Stimulated activated CD4-positive, alpha-beta T cell treated with anti-CD3 and anti-CD28 coated beads, Interleukin-4, amount 100 ng/mL, for 4 hours (primary cell): ENCODE measurements around the gene GJA3.
A peak's percentile ranks its signal among the peaks of the same experiment; 100 is the strongest.

ENCODE experiments used
- DNase-seq, 2 experiments: peaks; one replicate each; pipeline ENCODE4 v3.0.0-alpha.2; 2020

GJA3 gene

DNA sequence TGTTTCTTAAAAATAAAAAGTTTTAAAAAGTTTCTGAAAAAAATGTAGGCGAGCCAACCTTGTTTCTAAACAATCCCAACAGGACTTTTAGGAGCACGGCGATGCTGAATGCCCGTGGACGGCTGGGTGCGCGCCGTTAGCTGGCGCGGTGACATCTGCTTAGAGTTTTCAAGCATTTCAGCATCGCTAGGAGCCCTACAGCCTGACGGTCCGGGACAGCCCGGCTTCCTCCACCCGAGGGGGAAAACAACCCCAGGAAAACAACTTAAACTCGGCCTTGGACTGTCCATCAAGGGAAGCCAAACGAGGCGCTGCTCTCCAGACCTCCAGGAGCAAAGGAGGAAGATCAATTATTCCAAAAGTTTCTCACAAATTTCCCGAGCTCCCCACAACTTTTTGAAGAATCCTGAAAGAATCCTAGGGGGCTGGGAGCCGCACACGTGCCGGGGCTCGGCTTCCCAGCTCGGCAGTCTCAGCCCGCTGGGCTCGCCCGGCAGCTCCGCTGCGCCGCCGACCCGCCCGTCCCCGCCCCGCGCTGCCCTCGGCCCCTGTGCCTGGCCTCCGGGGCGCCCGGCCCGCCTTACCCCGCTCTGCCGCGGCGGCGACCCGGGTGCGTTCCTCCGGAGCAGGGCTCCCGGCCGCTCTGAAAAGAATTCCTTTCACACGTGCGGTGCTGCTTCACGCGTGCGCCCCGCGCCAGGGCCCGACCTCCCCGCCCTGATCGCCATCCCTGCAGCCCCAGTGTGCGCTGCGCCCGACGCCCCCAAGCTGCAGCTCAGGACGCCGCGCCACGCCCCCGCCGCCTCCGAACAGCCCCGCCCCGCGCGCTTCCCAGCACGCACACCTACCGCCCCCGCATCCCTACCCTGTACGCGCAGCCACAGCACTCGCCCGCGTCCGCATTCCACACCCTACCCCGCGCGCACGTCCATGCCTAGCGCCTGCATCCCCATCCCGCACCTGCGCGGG is at the start of gene GJA3:
GJA3 (minus strand) TSS at position 747 of the 969 bp plus-strand sequence. CDS start 17,764 bp downstream, outside the sequence.
- DNase-seq, result peak; percentile 63 to 71

DNA sequence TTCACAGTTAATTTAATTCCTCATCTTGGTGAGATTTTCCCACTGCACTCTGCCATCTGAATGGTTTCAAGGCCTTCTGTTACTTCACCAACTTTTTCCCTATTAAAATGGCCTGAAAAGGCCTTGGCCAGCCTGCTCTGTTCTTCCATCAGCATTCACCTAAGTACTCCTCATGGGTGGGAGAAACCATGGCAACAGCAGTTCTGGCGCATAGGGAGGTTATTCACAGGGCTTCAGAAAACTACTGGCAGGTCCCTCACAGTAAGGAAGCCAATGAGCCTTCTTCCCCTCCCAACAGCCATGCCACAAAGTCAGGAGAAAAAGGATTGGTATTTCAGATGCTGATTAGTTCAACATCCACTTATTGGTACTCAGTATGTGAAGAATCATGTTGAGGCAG is 49.1 kb upstream of the GJA3 start:
- no peak for DNase-seq

DNA sequence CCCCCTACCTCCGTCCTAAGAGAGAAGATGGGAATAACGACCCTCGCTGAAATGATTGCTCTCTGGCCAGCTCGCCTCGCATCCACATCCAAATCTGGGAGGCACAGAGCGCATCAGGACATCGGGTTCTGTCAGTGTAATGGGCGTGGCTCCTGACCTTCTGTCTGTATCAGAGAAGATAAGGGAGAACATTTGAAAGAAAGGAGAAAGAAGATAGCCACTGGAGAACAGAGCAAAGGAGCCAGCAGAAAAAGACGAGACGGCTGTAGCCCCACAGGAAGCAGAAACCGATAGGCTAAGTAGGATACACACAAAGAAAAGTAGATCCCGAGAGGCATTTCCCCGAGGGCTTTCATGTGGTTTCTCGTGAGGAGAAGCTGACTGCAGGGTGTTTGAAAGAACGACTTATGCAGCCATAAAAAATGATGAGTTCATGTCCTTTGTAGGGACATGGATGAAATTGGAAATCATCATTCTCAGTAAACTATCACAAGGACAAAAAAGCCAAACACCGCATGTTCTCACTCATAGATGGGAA is 45.9 kb upstream of the GJA3 start:
- DNase-seq, result no peak

DNA sequence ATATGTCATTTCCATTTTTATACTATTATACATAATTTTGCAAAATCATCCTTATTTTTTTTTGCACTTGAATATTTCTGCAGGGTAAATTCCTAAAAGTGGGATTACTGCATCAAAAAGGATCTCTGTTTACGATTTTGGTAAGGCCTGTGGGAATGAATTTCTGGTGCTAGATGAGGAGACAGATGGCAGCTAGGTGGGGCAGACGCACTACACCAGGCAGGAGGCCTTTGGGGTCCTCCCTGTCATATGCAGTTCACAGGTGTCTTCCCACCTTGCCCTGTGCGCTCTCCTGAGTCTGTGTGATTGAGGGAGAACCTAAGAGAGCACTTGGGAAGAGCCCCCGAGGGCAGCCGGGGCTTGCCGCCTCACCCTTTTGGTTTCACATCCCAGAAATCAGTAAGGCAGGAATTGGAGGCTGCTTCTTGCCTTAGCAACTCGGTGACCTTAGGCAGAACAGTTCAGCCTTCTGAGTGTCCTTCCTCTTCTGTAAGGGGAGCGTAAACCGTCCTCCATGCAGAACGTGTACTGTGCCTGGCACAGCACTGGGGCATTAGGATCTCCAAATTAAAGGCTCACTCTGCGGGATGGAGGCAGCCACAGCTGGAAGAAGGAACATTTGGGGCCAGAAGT is 45.3 kb upstream of the GJA3 start:
- DNase-seq, result no peak

DNA sequence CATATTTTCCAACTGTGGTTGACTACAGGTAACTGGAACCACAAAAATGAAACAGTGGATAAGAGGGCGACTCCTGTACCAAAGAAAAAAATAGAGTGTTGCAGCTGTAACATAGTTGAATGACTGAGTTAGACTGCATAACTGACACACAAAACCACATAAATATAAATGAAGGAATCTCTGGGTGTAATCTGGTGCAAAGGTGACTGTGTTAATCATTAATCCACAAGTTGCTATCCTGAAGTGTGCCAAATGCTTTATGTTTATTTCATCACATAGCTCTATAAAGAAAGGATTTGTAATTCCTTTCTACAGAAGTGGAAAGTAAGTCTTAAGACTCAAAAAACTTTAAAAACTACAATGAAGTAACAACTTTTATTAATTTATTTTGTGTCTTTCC is 37.9 kb upstream of the GJA3 start:
- DNase-seq, result no peak

DNA sequence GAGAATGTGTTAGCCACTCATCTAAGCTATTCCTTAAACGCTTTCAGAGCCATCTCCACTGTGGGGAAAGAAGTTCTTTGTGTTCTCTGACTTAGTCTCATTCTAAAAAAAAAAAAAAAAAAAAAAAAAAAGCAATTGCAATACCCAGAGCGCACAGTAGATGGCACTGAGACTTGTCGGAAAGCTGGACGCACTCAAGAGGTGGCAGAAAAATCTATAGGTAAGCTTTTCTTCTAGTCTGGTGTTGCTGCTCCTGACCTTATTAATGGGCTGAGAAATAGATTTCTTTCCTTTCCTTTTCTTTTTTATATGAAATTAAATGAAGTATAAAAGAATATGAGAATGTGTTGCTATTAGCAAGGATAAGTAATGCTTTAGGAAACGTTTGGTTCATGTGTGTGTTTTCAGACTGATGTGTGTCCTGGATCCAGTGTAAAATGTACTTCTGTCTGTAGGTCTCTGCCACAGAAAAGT is 36.5 kb upstream of the GJA3 start:
- no peak for DNase-seq

DNA sequence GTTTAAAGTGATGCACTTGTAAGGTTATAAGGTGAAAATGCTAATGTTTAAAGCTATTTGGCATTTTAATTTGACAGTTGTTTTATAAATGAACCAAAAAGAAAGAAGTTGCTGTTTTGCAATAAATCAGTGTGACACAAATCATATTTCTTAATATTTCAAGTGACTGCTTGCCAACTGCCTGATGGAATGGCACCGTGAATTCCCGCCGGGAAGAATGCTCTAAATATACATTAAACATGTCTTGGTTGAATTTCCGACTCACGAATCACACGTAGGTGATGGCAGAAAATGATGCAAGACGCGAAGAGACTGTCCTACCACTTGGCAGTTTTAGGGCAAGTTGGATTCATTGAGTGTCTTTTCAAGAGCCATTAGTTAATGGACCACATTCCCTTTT is 34.9 kb upstream of the GJA3 start:
- DNase-seq, result no peak

DNA sequence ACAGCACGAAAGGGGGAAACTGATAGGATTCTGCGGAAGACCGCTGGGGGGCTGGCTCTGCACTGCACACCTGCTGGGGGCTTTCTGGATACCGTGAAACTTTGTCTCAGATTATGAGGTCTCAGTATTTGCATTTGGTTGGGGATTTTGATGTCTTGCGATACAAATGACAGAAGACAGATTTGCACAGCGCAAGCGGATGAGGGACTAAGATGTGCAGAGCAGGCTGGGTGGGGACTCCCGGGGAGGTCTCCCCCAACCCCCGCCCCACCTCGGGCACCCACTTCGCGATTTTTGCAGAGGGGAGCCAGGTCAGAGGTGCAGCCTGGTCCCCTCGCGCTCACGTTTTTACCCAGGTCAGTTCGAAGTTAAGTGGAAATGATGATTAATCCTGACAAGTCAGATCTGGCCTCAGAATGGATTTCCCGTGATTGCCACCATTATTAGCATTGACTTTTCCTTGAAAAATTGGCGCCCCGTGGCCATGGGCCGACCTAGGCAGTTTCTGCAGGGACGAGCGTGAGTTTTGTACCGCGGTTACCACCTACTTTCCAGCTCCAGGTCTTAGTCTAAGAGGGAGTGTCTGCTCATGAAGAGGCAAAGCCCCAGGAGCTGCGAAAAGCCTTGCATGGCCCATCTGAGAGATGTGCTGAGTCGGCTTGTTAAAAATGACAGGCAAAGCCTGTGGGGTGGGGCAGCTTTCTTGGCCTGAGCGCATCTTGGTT is 33.2 kb upstream of the GJA3 start:
- DNase-seq, result no peak

DNA sequence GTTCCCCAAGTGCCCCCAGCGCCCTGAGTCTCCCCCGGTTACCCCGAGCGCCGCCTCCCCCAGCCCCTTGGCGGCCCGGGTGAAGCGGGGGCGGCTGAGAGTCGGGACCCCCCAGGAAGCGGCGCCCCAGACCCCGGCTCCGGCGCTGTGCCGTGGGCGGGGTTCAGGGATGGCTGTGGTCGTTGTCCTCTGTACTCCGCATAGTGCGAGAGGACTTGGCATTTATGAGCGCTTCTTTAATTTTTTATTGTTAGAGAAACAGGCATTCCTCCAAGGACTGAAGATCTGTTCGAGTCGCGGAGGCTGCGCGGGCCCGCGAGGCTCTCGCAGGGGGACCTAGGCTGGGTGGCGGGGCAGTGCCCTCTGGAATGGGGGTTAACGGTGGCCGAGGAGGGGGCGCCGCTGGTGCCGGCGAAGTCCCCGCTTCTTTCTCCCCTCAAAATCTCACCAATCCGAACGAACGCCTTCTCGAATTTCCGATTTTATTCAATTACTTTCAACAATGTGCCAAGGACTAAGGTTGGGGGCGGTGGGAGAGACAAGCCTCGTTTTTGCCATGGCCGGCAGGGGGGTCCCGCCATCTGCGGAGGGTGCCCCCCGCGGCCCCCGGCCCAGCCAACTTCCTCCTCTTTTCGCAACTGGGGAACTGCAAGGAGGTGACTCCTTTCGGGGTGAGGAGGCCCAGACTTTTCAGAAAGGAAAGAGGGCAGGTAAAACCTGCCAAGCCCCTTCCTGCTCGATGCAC is 32.5 kb upstream of the GJA3 start:
- no peak for DNase-seq

DNA sequence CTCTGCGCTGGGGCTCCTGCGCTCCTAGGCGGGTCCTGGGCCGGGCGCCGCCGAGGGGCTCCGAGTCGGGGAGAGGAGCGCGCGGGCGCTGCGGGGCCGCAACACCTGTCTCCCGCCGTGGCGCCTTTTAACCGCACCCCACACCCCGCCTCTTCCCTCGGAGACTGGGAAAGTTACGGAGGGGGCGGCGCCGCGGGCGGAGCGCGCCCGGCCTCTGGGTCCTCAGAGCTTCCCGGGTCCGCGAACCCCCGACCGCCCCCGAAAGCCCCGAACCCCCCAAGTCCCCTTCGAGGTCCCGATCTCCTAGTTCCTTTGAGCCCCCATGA is 31.9 kb upstream of the GJA3 start, which contains the start of gene GJB2:
GJB2 (minus strand) TSS at position 103 of the 326 bp plus-strand sequence. CDS start 3,357 bp downstream, outside the sequence.
- DNase-seq, result no peak

DNA sequence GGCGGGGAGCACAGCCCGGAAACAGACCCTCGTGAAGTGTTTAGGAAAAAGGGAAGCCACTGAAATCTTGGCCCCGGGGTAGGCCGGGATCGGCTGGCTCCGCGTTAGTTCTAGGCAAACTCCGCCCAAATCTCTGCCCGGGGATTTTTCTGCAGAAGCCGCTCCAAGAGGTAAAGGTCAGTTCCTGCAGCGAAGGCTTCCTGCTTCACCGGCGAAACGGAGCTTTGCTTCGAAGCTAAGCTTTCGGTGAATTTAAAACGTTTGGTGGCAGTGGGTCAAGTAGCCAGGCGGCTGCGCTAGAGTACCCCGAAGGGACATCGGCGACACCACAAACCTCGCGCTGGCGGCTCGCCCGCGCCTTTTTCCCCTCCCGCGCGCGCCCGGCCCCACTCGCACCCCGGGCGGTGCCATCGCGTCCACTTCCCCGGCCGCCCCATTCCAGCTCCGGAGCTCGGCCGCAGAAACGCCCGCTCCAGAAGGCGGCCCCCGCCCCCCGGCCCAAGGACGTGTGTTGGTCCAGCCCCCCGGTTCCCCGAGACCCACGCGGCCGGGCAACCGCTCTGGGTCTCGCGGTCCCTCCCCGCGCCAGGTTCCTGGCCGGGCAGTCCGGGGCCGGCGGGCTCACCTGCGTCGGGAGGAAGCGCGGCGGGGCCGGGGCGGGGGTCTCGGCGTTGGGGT is 31.4 kb upstream of the GJA3 start:
- no peak for DNase-seq

DNA sequence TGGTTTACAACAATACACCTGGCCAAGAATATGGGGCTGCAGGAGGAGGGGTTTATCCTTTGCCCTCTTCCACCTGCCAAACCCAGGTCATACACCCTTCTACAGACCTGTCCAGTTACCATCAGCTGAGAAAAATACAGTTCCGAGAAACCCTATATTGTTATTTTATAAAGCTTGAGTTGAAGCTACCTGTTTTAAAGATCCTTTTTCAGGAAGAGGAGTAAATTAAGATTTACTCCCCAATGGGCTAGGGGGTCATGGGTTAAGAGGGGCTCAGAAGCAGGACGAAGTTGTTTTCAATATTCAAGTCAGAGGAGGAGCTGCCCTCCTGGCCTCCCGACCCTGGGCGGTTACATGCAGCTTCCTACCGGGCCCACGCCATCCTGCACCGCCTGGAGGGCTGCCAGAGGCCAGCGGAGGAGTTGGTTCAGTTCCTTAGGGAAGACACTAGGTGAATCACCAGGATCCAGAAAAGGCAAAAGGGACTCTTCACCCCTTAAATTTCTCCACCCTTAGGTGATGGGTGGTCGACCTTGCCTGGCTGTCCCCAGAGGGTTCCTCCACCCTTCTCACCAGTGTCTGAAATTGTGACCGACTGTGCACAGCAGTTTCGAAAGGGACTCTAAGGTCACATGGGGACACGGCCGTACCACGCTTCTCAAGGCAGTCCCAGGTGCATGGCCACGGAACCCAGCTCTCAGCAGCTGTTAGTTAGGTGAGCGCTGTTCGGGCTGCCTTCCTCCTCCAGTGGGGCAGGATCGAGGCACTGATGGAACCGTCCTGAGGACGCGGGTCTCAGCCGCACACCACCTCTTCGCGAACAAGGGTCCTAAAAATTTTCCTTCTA is 30.7 kb upstream of the GJA3 start:
- no peak for DNase-seq

DNA sequence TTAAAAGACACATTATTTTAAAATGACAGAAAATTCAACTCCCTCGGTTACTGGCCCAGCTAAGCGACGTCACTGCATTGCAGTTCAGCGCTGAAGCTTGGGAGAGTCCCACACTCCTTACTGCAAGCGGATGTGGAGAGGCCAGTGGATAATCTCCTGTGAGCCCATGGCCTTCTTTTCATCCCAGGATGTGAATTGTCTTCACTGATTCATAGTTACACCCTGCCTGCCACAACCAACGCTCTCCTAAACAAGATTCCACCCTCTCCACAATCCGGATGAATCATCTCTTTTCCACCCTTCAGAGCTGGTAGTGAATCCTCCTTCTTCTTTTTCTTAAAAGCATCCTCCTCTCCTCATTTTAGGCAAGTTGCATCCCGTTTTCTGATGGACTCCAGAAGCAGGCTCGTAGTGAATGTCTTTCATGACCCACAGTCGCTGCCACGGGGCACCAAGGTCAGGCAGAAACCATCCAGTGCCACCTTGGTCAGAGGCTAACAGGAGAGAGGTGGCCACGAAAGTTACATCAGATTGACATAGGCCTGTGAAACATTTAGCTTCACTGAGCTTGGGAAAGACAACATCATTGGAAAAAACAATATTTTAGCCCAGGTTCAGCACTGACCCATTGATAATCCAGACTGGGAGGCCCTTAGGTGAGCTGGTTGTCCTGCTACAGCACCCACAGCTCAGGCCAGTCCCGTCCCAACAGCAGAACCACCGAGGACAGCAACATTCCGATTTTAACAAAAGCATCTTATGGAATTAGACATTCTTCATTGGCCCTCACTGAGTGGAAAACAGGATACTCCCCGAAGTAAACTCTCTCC is 29.8 kb upstream of the GJA3 start:
- no peak for DNase-seq

DNA sequence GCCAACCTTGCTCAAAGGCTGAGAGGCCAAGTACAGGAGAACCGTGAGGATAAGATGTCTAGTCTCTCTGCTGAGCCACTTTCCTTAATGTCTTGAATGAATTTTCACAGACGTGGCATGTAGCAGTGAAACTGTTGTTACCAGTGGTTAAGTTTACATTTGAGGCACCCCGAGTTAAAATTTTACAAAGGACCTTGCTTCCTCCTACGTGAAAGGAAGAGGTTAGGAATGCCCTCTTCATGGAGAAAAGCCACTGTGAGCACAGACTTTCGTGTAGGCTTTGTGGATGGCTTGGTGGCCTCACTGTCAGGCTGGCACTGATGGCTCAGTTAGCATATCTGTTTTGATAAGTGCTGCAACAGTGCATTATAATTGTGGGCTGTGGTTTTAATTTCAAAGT is 29.2 kb upstream of the GJA3 start:
- no peak for DNase-seq

DNA sequence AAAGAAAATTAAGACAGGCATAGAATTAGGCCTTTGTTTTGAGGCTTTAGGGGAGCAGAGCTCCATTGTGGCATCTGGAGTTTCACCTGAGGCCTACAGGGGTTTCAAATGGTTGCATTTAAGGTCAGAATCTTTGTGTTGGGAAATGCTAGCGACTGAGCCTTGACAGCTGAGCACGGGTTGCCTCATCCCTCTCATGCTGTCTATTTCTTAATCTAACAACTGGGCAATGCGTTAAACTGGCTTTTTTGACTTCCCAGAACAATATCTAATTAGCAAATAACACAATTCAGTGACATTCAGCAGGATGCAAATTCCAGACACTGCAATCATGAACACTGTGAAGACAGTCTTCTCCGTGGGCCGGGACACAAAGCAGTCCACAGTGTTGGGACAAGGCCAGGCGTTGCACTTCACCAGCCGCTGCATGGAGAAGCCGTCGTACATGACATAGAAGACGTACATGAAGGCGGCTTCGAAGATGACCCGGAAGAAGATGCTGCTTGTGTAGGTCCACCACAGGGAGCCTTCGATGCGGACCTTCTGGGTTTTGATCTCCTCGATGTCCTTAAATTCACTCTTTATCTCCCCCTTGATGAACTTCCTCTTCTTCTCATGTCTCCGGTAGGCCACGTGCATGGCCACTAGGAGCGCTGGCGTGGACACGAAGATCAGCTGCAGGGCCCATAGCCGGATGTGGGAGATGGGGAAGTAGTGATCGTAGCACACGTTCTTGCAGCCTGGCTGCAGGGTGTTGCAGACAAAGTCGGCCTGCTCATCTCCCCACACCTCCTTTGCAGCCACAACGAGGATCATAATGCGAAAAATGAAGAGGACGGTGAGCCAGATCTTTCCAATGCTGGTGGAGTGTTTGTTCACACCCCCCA is 28.1 kb upstream of the GJA3 start:
- DNase-seq, result no peak

DNA sequence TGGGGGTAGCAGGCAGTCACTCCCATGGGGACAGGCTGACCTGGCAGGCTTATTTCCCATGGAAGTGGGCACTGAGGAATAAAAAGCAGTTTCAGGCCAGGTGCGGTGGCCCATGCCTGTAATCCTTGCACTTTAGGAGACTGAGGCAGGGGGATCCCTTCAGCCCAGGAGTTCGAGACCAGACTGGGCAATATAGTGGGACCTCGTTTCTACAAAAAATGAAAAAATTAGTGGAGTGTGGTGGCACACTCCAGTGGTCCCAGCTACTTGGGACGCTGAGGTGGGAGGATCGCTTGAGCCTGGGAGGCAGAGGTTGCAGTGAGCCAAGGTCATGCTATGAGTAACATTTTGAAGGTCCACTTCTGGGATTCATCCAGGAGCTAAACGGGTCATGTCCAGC is 25.9 kb upstream of the GJA3 start:
- no peak for DNase-seq

DNA sequence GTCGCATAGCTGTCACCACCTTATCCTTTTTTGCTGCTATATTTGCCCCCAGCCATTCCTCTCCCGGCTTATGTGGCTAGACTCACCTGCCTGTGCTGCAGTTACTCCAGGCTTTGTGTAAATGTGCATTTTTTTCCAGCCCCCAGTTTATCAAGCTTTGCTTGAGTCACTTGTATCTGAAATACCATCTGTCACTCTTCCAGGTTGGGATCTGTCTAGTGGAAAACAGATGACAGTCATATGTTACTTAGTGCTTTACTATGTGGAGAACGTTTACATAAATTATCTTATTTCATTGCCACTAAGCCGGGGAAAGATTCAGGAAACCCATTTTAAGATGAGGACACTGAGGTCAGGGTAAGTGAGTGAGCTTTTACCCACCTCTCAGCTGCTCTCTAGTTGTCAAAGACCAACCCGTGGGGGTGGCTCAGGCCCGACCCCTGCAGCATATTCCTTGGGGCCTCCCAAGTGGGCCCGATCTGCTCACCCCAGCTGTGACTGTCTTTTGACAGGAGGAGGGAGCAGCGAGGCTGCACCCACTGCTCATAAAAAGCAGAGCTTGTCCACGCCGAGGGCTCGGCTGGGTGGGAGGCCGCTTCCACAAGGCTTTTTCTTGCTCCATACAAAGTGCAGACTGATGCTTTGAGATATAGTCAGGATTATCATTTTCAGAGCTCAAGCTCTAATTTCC is 24.7 kb upstream of the GJA3 start:
- DNase-seq, result no peak

DNA sequence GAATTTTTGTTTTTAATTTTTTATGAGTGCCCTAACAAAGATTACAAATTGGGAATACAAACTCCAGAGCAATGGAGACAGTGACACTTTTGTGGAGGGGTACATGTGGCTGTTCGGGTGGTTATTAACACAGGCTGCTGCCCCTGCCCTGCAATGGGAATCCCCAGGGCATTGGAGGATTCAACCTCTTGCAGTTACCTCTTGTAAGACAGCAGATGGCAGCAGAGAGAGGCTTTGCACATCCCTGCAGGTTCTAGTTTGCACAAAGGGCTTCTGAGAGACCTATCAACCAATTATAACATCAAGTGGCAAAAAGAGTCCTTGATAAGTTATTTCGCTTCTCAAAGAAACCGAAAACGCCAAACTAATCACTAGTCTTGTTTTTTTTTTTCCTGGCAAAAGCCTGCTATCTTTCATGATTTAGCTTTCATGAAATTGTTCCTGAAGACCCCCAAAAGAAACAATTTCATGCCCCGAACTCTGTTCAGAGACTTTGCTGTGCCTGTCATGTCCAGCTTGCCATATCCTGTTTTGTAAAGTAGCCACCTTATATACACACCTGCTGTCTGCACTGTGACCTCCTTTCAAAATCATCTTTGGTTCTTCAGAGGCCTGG is 21.5 kb upstream of the GJA3 start:
- DNase-seq, result peak in 1 of 2 experiments; percentile 51
